GM21786 (cell line): ENCODE measurements around the gene TDRD3.
"Not testable (repeated sequence)": the region's sequence is repeated elsewhere in the genome, so short reads cannot be mapped to it uniquely, and the experiment has no call there.

Experiments
- ATAC-seq: cut with Tn5 transposase; IDR thresholded peaks from one replicate; pipeline ENCODE4 v1.9.1; 2021; ENCODE audit not compliant: unreplicated experiment

TDRD3 gene

DNA sequence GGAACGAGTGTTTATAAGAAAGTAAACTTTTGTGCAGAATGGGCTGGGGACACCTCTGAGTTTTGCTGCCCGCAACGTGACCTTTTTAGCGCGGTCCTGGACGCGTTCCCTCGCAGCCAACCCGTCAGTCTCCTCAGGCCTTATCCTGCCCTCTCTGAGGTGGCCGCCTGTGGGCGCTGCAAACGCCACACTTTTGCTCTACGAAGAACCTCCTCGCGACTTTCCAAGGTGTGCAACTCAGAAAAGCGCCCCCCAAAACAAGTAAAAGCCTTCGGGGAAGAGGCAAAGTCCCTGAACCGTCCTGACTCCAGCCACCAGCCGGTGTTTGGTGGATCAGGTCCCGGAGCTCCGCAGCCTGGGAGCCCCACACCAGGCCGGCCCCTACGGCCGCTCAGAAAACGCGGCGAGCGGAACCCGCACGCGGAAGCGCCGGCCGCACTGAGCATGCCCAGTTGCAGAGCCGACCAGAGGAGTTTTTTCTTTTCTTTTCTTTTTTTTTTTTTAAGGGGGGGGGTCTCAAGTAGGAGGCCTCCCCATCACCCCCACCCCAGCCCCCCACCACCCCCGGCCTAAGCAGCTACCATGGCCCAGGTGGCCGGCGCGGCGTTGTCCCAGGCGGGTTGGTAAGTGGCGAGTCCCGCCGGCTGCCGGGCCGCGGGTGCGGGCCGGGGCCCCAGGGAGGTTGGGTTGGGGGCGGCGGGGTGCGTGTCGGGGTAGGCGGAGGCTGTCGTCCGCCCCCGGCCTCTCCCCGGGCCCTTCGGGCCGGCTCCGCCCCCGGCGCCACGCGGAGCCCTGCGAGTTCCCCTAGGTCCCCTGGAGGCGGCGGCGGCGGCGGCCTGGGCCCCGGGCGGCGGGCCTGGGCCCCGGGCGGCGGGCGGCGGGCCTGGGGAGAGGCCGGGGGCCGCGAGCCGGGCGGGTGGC lies at the start of gene TDRD3:
TDRD3 (plus strand) TSS at position 438 of the 921 bp plus-strand sequence; CDS start at position 583, 145 bp downstream.
- ATAC-seq = peak; percentile 54

DNA sequence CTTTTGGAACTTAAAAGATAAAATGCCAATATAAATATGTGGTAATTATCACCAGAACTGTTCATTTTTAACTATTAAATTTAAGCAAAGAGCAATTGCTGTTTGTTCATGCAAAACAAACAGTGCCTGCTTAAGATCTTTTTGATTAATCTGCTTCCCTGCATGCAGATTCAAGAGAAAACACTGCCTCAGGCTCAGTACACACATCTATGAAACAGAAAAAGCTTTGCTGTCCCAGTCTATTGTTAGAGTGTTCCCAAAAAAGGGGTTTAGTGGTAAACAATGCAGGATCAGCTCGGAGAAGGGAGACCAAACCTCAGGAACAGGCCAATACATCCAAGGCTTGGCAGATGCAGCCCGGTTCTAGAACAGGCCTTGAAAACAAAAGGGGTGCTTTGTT lies 49.3 kb upstream of the TDRD3 start:
- no peak for ATAC-seq

GRCh38 chr13:60348097-60348496 lies 48.9 kb upstream of the TDRD3 start:
- no peak for ATAC-seq

GRCh38 chr13:60351326-60351725 lies 45.7 kb upstream of the TDRD3 start:
- ATAC-seq = no peak

DNA sequence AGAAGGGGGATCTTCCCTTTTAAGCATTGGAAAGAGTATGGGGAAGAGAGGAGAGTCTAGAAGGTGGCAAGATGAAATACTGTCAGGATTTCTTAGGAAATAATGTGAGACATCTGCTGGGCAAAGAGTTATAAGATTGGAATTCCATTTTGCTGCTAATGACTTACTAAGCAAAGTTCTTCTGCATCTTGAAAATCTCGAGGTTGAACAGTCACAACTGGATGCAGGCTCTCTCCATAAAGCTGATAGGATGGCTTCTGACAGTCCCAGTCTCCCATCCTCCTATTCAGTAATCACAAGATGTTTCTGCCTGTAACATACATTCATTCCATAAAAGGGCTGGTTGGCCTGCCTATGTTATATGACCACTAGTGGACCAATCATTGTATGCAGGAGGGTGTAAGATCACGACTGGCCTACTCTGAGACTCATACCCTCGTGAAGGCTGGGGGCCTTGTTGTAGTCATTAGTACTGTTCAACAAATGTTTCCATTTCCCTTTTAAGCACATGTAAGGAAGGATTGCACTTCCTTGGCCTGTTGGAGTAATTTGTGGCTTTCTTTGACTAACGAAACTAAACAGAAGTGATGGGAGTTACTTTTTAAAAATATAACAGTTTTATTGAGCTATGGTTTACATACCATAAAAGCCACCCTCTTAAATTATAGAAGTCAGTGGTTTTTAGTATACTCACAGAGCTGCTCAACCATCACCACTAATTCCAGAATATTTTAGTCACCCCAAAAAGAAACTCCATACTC lies 45.0 kb upstream of the TDRD3 start:
- no peak for ATAC-seq

DNA sequence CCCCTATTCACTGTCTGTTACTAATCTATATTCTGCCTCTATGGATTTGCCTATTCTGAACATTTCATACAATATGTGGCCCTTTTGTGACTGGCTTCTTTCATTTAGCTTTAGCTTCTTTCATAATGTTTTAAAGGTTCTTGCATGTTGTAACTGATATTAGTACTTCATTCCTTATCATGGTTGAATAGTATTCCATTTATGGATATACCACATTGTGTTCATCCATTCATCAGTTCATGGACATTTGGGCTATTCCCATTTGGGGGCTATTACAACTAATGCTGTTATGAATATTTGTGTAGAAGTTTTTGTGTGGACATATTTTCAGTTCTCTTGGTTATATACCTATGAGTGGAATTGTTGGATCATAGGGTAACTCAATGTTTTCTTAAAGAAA lies 44.4 kb upstream of the TDRD3 start:
- no peak for ATAC-seq

DNA sequence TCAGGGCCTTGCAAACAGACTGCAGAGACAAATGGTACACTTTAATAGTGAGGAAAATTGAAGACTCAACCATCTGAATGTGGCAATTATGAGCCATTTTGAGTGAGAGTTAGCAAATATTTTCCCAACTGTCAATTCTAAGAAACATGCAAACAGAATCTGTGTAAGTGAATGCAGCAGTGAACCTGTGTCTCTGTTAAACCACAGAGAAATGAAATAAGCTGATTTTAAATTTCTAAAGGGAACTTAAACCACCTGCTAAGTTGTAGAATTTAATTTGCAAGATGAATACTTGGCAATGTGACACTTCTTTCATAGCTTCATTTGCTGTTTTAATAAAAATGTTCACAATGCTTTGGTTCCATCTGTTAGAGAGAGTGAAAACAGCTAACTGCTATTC lies 42.0 kb upstream of the TDRD3 start:
- ATAC-seq = no peak

DNA sequence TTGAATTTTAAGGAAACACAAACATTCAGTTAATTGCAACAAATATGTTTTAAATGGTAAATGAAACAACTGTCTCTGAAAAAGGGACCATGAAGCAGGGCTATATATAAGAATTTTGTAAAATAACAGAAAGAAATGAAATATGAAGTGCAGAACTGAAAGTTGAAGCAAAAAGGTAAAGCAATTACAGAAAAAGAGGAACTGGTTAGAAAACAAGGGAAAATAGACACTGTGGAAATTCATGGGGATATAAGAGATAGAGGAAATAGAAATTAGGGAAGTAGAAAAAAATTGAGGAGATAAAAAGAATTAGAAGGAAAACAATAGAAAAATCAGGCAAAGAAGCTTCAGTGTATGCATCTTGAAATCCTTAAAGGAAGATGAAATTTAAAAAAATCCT lies 40.0 kb upstream of the TDRD3 start:
- no peak for ATAC-seq

DNA sequence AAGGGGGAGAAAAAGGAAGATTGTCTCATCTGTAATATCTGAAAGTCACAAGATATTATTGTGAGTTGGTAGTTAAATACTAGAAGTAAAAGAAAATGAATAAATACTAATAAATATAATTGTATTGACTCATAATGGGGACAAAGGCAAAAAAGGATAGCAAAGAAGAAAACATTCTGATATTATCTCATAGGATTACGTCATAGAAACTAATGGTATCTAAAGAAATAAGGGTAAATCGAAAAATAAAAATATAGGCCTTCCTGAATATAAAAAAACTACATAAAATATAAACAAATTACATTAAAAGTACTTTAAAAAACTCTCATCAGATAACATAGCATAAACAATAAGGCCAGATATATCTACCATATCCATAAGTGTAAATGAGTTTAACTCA lies 38.6 kb upstream of the TDRD3 start:
- no peak for ATAC-seq

GRCh38 chr13:60363288-60363687 lies 33.7 kb upstream of the TDRD3 start:
- no peak for ATAC-seq

- peak; percentile 61 for ATAC-seq
These were observed 27.8 kb upstream of the TDRD3 start for GRCh38 chr13:60369242-60369641.

GRCh38 chr13:60370343-60370742 lies 26.7 kb upstream of the TDRD3 start:
- no peak for ATAC-seq

DNA sequence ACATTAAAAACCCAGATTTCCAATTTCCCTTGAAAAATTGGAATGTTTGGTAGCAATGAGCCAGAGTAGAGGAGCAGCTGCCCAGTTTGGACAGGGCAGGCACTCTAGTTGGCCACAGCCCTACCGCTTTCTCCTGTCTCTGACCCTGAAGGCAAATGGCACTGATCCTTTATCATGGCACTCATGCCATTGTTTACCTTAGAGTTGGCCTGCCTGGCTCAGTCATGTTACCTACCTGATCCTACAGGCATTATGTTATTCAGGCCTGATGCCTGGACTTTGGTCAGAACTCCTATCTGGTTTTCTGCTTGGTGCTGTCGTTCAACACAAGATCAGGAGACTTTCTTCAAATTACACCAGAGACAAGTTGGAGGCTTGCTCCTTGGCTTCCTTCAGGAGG lies 24.9 kb upstream of the TDRD3 start:
- no peak for ATAC-seq

- not testable (repeated sequence) for ATAC-seq
These were observed 17.7 kb upstream of the TDRD3 start for GRCh38 chr13:60379282-60379681.

GRCh38 chr13:60379837-60380565 lies 17.0 kb upstream of the TDRD3 start:
- no peak for ATAC-seq

DNA sequence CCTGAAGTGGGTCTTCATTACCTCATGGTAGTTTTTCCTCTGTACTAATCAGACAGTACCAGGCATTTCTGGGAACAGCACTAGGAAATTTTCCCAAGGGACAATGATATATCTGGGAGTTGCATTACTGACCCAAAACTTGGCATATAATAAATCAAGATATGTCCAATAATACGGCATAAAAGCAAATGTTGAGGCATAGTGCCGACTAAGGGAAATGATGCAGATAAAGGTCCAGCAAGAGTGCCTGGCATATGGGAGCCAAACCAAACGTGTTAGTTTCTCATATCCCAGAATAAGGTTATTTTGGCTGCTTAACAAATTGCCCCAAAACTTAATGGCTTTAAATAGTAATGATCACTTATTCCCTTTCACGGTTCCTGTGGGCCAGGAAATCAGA lies 12.1 kb upstream of the TDRD3 start:
- no peak for ATAC-seq

DNA sequence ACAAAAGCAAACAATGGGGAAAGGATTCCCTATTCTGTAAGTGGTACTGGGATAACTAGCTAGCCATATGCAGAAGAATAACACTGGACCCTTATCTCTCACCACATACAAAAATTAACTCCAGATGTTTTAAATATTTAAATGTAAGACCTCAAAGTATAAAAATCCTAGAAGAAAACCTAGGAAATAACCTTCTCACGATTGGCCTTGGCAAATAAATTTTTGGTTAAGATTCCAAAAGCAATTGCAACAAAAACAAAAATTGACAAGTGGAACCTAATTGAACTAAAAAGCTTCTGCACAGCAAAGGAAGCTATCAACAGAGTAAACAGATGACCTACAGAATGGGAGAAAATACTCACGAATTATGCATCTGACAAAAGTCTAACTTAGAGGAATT lies 10.8 kb upstream of the TDRD3 start:
- ATAC-seq = no peak

GRCh38 chr13:60392131-60392530 lies 4.9 kb upstream of the TDRD3 start:
- ATAC-seq = no peak

DNA sequence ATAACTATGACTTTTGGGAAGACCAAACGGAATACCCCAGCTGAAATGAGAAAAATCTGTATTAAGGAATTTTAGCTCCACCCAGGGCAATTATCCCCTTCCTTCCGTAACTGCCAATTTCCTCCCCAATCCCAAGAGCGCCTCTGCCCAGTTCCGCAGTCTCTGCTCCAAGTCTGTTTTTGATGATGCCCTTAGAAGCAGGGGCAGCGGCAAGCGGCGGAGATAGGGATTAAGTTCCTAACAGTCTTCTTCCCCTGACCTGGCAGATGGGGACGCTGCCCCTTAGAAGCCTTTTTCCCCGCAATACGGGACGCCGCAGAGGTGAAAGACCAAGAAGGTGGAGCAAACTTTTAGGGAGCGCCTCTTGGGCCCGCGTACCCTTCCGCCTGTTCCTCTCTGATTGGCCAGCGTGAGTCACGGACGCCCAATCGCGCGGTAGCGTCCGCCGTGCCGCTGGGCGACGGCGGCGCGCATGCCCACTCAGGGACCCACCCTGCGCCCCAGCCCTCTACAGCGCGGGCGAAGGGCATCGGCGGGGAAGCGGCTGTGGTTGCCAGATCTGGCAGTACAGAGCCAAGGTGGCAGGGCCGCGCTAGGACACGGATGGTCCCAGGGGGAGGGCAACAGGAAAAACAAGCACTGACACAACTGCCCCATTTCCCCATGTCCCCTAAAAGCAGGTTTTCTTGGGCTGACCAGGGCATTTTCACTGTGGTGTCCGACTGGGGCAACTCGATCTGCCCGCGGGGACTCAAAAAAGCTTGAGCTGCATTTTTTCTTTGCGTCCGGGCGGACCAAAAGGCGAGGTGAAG lies 843 bp upstream of the TDRD3 start:
- ATAC-seq = peak; percentile 74

GRCh38 chr13:60397704-60398378 lies 821 bp downstream of the TDRD3 start:
- ATAC-seq = peak; percentile 16
